ENCODE data around the gene EYS.

Gene EYS

GRCh38 chr6:63721181-63721580 is 1985.8 kb downstream of the EYS start:
- H3K4me2 ChIP-seq (ENCODE audit: low read depth, low read length, poor library complexity, severe bottlenecking) = no peak overlapping the region
- no peak overlapping the region for H3K9ac ChIP-seq (ENCODE audit: low read depth, low read length, poor library complexity, severe bottlenecking)
- no peaks in the 10 kb centered on the region for H3K36me3 ChIP-seq (ENCODE audit: insufficient read depth, low read length)
- TF ChIP-seq EZH2phosphoT487 (IDR thresholded peaks at IDR 0.05; ENCODE audit: borderline replicate concordance) = no peak
- TF ChIP-seq, protein P1, sequence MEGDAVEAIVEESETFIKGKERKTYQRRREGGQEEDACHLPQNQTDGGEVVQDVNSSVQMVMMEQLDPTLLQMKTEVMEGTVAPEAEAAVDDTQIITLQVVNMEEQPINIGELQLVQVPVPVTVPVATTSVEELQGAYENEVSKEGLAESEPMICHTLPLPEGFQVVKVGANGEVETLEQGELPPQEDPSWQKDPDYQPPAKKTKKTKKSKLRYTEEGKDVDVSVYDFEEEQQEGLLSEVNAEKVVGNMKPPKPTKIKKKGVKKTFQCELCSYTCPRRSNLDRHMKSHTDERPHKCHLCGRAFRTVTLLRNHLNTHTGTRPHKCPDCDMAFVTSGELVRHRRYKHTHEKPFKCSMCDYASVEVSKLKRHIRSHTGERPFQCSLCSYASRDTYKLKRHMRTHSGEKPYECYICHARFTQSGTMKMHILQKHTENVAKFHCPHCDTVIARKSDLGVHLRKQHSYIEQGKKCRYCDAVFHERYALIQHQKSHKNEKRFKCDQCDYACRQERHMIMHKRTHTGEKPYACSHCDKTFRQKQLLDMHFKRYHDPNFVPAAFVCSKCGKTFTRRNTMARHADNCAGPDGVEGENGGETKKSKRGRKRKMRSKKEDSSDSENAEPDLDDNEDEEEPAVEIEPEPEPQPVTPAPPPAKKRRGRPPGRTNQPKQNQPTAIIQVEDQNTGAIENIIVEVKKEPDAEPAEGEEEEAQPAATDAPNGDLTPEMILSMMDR (conservative IDR thresholded peaks at IDR 0.05; ENCODE audit: low read length) = no peak
- H3K9me3 ChIP-seq (ENCODE audit: insufficient read depth, low read depth, low read length) = no peaks in the 10 kb centered on the region
- no peak overlapping the region for H3K4me3 ChIP-seq (ENCODE audit: low read length, poor library complexity, severe bottlenecking)
- no peaks in the 10 kb centered on the region for H3F3A ChIP-seq (ENCODE audit: low read depth)
- H3K27me3 ChIP-seq (ENCODE audit: insufficient read depth, low read length, poor library complexity, severe bottlenecking) = no peaks in the 10 kb centered on the region
- no peak overlapping the region for H2AFZ ChIP-seq (ENCODE audit: low read length)
- H3K4me1 ChIP-seq (ENCODE audit: insufficient read depth, low read length, poor library complexity, severe bottlenecking) = peaks cover 3% of the 10 kb centered on the region
- no peaks in the 10 kb centered on the region for H4K20me1 ChIP-seq (ENCODE audit: insufficient read depth, low read length, poor library complexity, severe bottlenecking)
- H3K9me2 ChIP-seq (replicated peaks; ENCODE audit: low read depth, low read length) = no peaks in the 10 kb centered on the region
- no peaks in the 10 kb centered on the region for H3K79me2 ChIP-seq (ENCODE audit: insufficient read depth, low read length)

- peaks cover 25% of the 10 kb centered on the region; the same call in 1 of the 2 replicates for H3K36me3 ChIP-seq (ENCODE audit: insufficient read depth, low read length)
- no peaks in the 10 kb centered on the region for H3K9me3 ChIP-seq (ENCODE audit: insufficient read depth, low read depth, low read length)
- H2AFZ ChIP-seq (ENCODE audit: low read length) = no peak overlapping the region
- H3K4me2 ChIP-seq (ENCODE audit: low read depth, low read length, poor library complexity, severe bottlenecking) = no peak overlapping the region
- H3K79me2 ChIP-seq (ENCODE audit: insufficient read depth, low read length) = no peaks in the 10 kb centered on the region
- H3F3A ChIP-seq (ENCODE audit: low read depth) = no peaks in the 10 kb centered on the region
- no peaks in the 10 kb centered on the region for H4K20me1 ChIP-seq (ENCODE audit: insufficient read depth, low read length, poor library complexity, severe bottlenecking)
- no peaks in the 10 kb centered on the region for H3K27me3 ChIP-seq (ENCODE audit: insufficient read depth, low read length, poor library complexity, severe bottlenecking)
- no peaks in the 10 kb centered on the region for H3K9me2 ChIP-seq (replicated peaks; ENCODE audit: low read depth, low read length)
- H3K4me3 ChIP-seq (ENCODE audit: low read length, poor library complexity, severe bottlenecking) = no peak overlapping the region
- no peaks in the 10 kb centered on the region for H3K4me1 ChIP-seq (ENCODE audit: insufficient read depth, low read length, poor library complexity, severe bottlenecking)
- H3K9ac ChIP-seq (ENCODE audit: low read depth, low read length, poor library complexity, severe bottlenecking) = no peak overlapping the region
- TF ChIP-seq, protein P1 (conservative IDR thresholded peaks at IDR 0.05; ENCODE audit: low read length) = no peak
- TF ChIP-seq EZH2phosphoT487 (IDR thresholded peaks at IDR 0.05; ENCODE audit: borderline replicate concordance) = no peak
Observed at GRCh38 chr6:63716169-63716568, 1990.9 kb downstream of the EYS start.

DNA sequence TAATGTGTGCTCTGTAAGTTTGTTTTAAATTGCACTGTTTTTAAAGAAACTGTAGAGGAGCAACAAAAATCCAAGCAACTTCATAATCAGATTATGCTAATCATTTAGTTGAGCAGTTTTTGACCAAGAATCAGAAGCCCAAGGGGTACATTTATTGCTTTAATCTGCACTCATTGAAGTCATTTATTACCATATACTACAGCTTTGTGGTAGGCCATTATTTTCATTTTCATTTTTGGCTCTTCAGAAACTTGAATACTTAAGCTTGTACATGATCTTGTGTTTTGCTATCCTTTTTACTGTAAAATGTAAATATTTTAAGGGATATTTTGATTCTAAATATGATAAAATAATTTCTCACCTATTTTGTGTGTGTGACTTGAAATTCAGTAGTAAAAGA is 1992.9 kb downstream of the EYS start:
- no peaks in the 10 kb centered on the region for H3K79me2 ChIP-seq (ENCODE audit: insufficient read depth, low read length)
- H3K4me1 ChIP-seq (ENCODE audit: insufficient read depth, low read length, poor library complexity, severe bottlenecking) = no peaks in the 10 kb centered on the region
- no peak overlapping the region for H3K9ac ChIP-seq (ENCODE audit: low read depth, low read length, poor library complexity, severe bottlenecking)
- peaks cover 46% of the 10 kb centered on the region; the same call in 1 of the 2 replicates for H3K36me3 ChIP-seq (ENCODE audit: insufficient read depth, low read length)
- no peak overlapping the region for H3K4me3 ChIP-seq (ENCODE audit: low read length, poor library complexity, severe bottlenecking)
- no peaks in the 10 kb centered on the region for H3K9me3 ChIP-seq (ENCODE audit: insufficient read depth, low read depth, low read length)
- H2AFZ ChIP-seq (ENCODE audit: low read length) = no peak overlapping the region
- H3F3A ChIP-seq (ENCODE audit: low read depth) = no peaks in the 10 kb centered on the region
- no peak overlapping the region for H3K4me2 ChIP-seq (ENCODE audit: low read depth, low read length, poor library complexity, severe bottlenecking)
- no peaks in the 10 kb centered on the region for H3K27me3 ChIP-seq (ENCODE audit: insufficient read depth, low read length, poor library complexity, severe bottlenecking)
- TF ChIP-seq EZH2phosphoT487 (IDR thresholded peaks at IDR 0.05; ENCODE audit: borderline replicate concordance) = no peak
- TF ChIP-seq, protein P1 (conservative IDR thresholded peaks at IDR 0.05; ENCODE audit: low read length) = no peak
- no peaks in the 10 kb centered on the region for H4K20me1 ChIP-seq (ENCODE audit: insufficient read depth, low read length, poor library complexity, severe bottlenecking)
- H3K9me2 ChIP-seq (replicated peaks; ENCODE audit: low read depth, low read length) = no peaks in the 10 kb centered on the region

All from Loucy (cell line).